NCI-H2196 treated with DMSO at 0.1 percent for 48 hours (cell line): Measurements from ENCODE around the gene SLC11A1.
A peak's percentile ranks its signal among the peaks of the same experiment; 100 is the strongest.

Source experiments
- DNase-seq: peaks from one replicate; lab custom pipeline; 2025; ENCODE audit not compliant: unreplicated experiment; lab: John Stamatoyannopoulos, UW

The SLC11A1 gene

DNA sequence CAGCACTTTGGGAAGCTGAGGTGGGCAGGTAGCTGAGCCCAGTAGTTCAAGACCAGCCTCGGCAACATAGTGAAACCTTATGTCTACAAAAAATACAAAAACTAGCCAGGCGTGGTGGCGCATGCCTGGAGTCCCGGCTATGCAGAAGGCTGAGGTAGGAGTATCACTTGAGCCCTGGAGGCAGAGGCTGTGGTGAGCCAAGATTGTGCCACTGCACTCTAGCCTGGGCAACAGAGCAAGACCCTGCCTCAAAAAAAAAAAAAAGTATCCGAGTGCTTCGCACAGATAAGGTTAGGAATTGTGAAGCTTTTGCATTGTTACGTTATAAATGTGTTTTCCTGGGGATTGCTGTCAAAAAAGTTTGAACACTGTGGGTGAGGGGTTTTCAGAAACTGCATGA lies 21.7 kb downstream of the SLC11A1 start:
- DNase-seq: no peak

DNA sequence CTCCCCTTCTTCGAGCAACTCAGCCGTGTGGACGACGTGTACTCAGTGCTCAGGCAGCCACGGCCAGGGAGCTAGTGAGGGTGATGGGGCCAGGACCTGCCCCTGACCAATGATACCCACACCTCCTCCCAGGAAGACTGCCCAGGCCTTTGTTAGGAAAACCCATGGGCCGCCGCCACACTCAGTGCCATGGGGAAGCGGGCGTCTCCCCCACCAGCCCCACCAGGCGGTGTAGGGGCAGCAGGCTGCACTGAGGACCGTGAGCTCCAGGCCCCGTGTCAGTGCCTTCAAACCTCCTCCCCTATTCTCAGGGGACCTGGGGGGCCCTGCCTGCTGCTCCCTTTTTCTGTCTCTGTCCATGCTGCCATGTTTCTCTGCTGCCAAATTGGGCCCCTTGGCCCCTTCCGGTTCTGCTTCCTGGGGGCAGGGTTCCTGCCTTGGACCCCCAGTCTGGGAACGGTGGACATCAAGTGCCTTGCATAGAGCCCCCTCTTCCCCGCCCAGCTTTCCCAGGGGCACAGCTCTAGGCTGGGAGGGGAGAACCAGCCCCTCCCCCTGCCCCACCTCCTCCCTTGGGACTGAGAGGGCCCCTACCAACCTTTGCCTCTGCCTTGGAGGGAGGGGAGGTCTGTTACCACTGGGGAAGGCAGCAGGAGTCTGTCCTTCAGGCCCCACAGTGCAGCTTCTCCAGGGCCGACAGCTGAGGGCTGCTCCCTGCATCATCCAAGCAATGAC lies 22.4 kb downstream of the SLC11A1 start:
- DNase-seq: no peak

DNA sequence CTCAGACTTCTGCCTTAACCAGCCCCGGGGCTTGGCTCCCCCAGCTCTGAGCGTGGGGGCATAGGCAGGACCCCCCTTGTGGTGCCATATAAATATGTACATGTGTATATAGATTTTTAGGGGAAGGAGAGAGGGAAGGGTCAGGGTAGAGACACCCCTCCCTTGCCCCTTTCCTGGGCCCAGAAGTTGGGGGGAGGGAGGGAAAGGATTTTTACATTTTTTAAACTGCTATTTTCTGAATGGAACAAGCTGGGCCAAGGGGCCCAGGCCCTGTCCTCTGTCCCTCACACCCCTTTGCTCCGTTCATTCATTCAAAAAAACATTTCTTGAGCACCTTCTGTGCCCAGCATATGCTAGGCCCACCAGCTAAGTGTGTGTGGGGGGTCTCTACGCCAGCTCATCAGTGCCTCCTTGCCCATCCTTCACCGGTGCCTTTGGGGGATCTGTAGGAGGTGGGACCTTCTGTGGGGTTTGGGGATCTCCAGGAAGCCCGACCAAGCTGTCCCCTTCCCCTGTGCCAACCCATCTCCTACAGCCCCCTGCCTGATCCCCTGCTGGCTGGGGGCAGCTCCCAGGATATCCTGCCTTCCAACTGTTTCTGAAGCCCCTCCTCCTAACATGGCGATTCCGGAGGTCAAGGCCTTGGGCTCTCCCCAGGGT lies 23.1 kb downstream of the SLC11A1 start:
- DNase-seq: no peak

DNA sequence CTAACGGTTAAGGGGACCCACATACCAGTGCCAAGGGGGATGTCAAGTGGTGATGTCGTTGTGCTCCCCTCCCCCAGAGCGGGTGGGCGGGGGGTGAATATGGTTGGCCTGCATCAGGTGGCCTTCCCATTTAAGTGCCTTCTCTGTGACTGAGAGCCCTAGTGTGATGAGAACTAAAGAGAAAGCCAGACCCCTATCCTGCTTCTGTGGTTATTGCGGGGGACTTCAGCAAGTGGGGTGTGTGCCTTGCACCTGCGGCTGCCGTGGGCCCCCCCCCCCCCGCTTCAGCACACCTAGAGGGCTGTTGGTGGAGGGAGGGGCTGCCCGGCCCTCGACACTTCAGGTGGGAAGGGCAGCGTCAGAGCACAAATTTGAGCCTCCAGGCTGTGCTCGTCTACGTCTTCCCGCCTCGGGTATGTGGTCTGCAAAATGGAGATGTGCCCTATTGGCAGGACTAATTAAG lies 23.7 kb downstream of the SLC11A1 start:
- no peak for DNase-seq

DNA sequence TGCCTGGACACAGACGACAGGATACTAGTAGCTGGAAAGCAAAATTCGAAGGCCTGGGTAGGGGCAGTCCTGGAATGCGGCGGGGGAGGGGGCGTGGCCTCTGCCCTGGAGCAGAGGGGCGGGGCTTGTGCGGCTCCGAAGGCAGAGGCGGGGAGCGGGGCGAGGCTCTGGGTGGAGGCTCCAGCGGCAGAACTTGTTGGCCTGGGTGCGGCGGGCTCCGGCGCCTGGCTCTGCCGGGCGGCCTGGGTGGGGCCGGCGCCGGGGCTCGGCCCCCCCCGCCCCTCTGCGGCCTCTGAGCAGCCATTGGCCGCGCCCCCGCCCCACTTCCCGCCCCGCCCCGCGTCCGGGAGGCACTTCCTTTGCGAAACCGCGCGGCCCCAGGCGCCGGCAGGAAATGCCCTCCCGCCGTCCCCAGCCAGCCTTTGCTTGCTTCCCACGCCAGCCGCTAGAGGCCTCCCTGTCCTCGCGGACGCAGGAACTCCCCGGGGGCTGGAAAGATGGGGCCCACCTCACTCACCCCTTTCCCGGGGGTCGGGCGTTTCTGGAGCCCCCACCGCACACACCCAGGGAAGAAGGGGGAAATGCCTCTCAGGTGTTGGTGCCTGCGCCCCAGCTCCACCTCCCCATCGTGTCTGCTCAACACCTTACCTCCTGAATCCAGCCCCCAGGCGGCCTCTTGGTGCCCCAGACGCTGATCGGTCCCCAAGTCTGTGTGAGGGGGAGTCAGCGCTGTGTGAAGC lies 24.3 kb downstream of the SLC11A1 start:
- peak; percentile 94 for DNase-seq

DNA sequence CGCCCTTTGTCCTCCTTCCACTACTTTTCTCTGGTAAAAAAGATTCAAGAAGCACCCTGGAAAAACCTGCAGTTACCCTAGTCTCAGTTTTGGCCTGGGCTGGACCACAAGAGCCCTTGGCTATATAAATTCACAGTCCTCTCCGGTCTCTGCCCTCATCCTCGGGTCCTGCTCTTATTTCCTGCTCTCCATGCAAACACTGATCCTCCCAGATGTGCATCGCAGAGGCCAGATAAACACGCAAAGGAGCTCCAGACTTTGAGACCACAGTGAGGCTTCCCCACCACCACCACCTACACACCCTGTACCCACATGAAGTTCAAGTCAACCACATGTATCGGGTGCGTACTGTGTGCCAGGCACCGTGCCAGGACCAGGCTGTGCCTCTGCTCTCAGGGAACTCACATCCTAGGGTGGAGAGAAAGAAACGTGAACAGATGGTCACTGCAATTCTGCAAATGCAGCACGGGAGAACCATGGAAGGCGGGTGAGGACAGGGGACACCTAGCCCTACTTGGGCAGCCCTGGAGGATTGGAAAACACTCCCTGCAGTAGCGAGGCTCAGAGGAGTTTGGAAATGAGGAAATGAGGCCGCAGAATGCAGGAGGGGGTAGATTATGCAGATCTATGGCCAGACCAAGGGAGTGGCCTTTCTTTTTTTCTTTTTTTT lies 25.0 kb downstream of the SLC11A1 start:
- DNase-seq: no peak

DNA sequence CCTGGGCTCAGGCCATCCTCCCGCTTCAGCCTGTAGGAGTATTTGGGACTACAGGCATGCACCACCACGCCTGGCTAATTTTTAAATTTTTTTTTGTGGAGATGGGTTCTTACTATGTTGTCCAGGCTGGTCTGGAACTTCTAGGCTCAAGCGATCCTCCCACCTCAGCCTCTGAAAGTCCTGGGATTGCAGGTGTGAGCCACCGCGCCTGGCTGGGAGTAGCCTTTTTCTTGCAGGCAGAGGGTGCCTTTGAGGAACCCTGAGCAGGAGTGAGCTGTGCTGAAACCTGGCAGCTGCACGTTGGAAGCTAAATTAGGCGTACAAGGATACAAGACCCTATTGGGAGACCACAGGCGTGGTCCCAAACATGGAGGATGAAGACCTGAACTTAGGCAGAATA lies 25.6 kb downstream of the SLC11A1 start:
- DNase-seq: no peak

DNA sequence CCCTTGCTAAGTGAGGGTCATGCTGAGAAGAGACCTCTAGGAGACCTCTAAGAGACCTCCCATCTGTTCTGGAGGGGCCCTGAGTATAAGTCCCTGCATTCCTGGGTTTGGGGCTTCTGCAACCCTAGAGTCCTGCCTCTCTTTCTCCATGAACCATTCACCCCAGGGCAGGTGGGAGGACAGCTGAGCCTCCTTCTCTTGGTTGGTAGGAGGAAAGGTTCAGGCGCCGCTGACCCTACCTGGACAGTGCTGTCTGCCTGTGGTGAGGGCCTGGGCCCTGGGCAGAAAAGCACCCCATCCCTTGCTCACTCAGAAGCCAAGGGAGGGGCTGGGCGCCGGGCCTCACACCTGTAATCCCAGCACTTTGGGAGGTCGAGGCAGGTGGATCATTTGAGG lies 36.2 kb downstream of the SLC11A1 start:
- DNase-seq: no peak

DNA sequence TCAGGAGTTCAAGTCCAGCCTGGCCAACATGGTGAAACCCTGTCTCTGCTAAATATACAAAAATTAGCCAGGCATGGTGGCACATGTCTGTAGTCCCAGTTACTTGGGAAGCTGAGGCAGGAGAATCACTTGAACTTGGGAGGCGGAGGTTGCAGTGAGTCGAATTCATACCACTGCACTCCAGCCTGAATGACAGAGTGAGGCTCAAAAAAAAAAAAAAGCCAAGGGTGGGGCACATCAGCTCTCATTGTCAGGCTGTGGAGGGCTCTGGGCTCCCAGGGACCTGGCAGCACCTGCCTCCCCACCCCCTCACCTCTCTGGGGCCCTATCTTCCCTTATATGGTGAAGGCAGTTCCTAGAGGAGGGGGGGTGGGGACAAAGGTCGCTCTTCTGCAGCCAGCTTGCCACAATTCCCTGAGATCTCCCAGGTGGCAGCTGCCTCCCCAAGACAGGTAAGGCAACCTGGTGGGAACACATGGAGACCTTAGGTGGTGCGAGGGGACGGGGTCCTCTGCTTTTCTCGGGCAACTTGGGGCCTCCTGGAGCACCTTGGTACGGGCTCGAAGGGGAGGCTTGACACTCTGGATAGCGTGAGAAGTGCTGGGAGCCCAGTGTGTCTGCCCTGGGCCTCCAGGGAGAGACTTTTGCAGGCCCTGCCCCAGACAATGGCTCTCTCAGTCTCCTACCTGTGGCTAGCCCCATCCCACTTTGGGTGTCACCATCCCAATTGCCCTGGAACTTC lies 36.8 kb downstream of the SLC11A1 start, which contains the start of gene VIL1:
Gene VIL1, plus strand, starts transcription at position 407 of the 742 bp plus-strand sequence. CDS start 4,656 bp downstream, outside the sequence.
- no peak for DNase-seq

DNA sequence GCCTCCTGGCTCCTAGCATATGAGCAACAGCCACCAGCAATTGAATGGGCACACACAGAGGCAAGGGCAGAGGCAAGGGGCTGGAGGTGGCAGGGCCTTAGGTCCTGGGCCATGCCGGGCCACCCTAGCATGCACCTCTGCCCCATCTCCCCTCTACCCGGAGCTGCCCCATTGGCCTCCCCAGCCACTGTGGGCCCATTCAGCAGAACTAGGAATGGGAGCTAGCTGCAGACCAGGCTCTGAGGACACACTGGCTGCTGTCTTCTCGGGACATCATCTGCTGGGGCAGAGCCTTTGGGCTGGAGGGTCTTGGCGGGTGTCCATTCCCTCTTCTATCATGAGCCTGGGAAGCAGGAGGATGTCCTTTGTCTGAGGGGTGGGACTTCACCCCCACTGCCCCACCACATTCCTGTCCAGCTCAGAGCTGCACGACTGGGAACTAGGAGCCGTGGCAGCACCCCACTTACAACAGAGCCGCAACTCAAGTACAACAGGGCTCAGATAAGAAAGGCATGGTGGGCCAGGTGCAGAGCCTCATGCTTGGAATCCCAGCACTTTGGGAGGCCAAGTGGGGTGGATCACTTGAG lies 37.6 kb downstream of the SLC11A1 start:
- DNase-seq: no peak

DNA sequence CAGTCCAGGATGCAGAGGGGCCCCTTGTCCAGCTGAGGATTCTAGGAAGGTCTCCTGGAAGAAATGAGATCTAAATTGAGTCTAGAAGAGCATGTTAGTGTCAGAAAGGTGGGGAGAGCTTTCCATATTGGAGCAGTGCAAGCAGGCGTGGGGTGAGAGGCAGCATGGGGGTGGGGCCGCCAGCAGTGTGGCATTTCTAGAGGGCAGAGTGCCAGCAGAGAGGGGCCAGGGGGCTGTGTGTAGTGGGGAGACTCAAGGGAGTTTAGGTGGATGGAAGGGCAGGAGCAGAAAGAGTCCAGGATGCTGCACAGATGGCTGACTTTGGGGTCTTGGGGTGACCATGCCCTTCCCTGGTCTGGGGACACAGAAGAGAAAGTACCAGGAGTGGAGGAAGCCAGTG lies 39.0 kb downstream of the SLC11A1 start:
- no peak for DNase-seq

DNA sequence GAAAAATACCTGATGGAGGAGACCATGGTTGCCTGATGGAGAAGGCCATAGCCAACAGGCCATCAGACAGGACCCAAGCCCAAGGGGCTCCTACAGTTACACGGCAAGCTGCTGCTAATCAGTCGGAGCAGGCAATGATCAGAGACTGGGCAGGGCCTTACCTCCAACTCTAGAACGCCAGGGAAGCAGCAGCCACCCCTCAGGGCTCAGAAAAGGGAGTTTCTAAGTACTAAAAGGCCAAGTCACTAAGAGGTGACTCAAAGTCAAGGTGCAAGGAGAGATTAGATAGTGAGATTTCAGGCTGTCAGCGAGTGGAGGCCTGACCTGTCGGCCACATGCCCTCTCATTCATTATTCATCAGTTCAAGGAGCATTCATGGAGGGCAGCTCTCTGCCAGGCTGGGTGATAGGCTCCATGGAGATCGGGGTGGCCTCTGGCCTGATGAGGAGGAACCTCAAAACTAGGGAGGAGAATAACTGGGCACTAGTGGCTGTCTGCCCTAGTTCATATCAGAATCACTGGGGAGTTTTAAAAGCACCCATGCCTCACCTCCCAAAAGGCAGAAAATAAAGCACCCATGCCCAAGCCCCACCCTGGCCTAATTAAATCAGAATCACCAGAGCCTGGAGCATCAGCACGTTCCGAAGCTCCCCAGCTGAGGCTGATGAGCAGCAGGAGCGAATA lies 40.5 kb downstream of the SLC11A1 start:
- DNase-seq: no peak

DNA sequence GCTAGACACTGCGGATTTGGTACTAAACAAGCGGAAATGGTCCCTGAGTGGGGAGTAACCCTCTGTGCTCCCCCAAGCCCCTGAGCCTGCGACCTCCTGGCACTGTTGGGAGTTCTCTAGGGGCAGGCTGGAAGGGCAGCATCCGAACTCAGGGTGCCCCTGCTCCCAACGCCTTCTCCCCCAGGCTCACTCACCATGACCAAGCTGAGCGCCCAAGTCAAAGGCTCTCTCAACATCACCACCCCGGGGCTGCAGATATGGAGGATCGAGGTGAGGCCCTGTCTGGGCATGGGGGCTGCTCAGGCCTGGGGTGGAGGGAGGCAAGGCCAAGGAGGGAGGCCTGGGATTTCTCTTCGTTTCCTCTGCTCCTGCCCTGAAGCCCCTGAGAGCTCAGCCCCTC lies 41.5 kb downstream of the SLC11A1 start:
- no peak for DNase-seq

DNA sequence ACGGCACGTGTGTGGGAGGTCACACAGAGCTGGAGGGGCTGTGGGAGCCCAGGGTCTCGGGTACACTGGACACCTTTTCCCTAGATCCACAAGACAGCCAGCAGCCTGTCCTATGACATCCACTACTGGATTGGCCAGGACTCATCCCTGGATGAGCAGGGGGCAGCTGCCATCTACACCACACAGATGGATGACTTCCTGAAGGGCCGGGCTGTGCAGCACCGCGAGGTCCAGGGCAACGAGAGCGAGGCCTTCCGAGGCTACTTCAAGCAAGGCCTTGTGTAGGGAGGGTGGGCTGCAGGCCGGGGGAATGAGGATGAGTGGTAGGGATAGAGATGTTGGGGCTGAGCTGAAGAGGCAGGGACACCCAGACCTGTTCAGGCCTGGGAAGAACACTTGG lies 43.5 kb downstream of the SLC11A1 start:
- DNase-seq: no peak

DNA sequence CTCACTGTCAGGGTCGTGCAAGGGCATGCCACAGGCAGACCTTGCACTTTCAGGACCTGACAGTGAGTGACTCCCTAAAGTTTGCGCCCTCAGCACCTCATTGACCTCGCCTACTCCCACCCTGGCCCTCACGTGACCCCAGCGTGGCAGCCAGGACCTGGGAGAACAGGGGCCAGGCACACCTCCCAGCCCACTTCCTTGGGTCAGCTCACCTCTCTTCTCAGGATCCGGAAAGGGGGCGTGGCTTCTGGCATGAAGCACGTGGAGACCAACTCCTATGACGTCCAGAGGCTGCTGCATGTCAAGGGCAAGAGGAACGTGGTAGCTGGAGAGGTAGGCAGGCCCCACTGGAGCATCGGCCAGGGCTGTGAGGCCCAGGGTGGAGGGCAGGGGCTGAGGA lies 45.7 kb downstream of the SLC11A1 start:
- no peak for DNase-seq

DNA sequence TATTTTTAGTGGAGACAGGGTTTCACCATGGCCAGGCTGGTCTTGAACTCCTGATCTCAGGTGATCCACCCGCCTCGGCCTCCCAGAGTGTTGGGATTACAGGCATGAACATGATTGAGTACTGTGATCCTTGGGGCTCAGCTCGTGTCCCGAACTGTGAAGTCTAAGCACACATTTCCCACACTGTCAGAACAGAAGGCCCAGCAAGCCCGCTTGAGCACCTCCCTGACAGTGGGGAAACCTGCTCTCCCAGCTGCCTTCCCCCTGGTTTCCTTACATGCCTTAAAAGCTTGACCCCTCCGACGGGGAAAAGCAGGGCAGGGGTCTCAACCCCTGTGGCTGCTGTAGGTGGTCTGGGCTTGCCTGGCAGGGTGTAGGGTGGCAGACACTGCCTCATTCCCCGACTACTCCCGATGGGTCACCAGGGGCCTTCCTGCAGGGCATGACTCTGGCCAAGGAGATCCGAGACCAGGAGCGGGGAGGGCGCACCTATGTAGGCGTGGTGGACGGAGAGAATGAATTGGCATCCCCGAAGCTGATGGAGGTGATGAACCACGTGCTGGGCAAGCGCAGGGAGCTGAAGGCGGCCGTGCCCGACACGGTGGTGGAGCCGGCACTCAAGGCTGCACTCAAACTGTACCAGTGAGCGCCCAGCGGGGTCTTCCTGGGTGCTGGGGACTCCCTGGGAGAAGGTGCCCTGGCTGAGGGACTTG lies 46.9 kb downstream of the SLC11A1 start:
- DNase-seq: no peak

DNA sequence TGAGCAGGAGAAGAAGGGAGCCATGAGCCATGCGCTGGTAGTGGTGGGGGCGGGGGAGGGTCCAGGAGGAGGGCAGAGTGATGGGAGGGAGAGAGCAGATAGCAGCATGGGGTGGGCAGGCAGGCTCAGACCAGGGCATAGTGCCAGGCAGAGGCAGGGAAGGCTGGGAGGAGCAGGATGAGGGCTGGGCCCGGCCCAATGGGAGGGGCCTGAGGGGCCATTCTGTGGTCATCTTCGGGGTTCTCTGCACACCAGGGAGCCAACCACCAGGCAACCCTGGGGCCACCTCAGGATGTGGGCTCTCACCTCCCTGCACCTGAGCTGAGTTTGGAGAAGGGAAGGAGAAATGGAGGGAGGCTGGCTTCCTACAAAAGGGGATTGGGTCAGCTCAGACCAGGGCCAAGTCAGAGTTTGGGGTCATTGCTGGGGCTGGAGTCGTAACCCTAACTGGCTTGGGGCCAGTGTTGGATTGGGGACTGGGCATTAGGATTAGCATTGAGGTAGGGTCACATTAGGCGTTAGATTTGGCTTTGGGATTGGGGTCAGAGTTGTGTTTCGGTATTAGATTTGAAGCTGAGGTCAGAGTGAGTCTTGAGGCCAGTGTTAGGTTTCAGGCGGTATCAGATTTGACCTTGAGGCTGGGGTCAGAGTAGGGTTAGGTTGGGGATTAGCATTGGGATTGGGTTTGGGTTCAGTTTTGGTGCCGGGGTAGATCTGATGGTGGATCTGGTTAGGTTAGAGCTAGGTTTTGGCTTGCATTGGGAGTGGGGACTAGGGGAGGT lies 48.0 kb downstream of the SLC11A1 start:
- no peak for DNase-seq

DNA sequence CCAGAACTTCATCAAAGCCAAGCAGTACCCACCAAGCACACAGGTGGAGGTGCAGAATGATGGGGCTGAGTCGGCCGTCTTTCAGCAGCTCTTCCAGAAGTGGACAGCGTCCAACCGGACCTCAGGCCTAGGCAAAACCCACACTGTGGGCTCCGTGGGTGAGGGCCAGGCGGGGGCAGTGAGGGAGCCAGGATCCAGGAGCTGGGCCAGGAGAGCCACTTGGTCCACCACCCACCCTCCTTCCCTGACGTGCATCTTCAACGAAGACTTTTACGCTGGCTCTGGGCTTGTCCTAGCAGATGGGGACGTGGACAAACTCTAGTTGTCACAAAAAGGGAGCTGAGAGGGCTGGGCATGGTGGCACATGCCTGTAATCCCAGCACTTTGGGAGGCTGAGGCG lies 48.6 kb downstream of the SLC11A1 start:
- no peak for DNase-seq
